ENCODE results near the gene PTPRB.

The PTPRB gene

GRCh38 chr12:70557583-70558191, 79.5 kb downstream of the PTPRB start:
- no peak for TF ChIP-seq EZH2phosphoT487 (IDR thresholded peaks at IDR 0.05; ENCODE audit: borderline replicate concordance, low read length)
- TF ChIP-seq CTCF (IDR thresholded peaks at IDR 0.05; ENCODE audit: low read depth, low read length, poor library complexity, severe bottlenecking), result no peak
- H4K20me1 ChIP-seq (ENCODE audit: control insufficient read depth, insufficient read depth, low read depth, low read length), result no peaks in the 10 kb centered on the region

GRCh38 chr12:70556179-70556869, 80.9 kb downstream of the PTPRB start:
- no peak for TF ChIP-seq CTCF (IDR thresholded peaks at IDR 0.05; ENCODE audit: low read depth, low read length, poor library complexity, severe bottlenecking)
- no peak for TF ChIP-seq EZH2phosphoT487 (IDR thresholded peaks at IDR 0.05; ENCODE audit: borderline replicate concordance, low read length)
- no peaks in the 10 kb centered on the region for H3K4me1 ChIP-seq (ENCODE audit: control insufficient read depth, low read length)
- no peaks in the 10 kb centered on the region for H3K9me2 ChIP-seq (replicated peaks; ENCODE audit: control insufficient read depth, low read length)
- no peaks in the 10 kb centered on the region for H3K9me3 ChIP-seq (ENCODE audit: control insufficient read depth, insufficient read depth, low read length)
- no peak overlapping the region for H3K4me3 ChIP-seq (ENCODE audit: low read length)
- no peaks in the 10 kb centered on the region for H3K79me2 ChIP-seq (ENCODE audit: control insufficient read depth, low read length)
- no peak overlapping the region for H3K4me2 ChIP-seq (ENCODE audit: low read length)
- H4K20me1 ChIP-seq (ENCODE audit: control insufficient read depth, insufficient read depth, low read depth, low read length), result no peaks in the 10 kb centered on the region
- no peak overlapping the region for H3K27ac ChIP-seq (ENCODE audit: low read depth, low read length)
- no peaks in the 10 kb centered on the region for H3K27me3 ChIP-seq (ENCODE audit: control insufficient read depth, low read length)
- no peaks in the 10 kb centered on the region for H3K36me3 ChIP-seq (ENCODE audit: control insufficient read depth, low read length)
- no peaks in the 10 kb centered on the region for H3F3A ChIP-seq (ENCODE audit: control insufficient read depth, insufficient read depth)

More at GRCh38 chr12:70557583-70558191, 79.5 kb downstream of the PTPRB start:
- H3K27me3 ChIP-seq (ENCODE audit: control insufficient read depth, low read length), result no peaks in the 10 kb centered on the region
- no peaks in the 10 kb centered on the region for H3K9me2 ChIP-seq (replicated peaks; ENCODE audit: control insufficient read depth, low read length)
- no peaks in the 10 kb centered on the region for H3F3A ChIP-seq (ENCODE audit: control insufficient read depth, insufficient read depth)
- no peak overlapping the region for H3K27ac ChIP-seq (ENCODE audit: low read depth, low read length)
- H3K4me2 ChIP-seq (ENCODE audit: low read length), result no peak overlapping the region
- no peak overlapping the region for H3K4me3 ChIP-seq (ENCODE audit: low read length)
- peaks cover under 1% of the 10 kb centered on the region for H3K4me1 ChIP-seq (ENCODE audit: control insufficient read depth, low read length)
- H3K79me2 ChIP-seq (ENCODE audit: control insufficient read depth, low read length), result no peaks in the 10 kb centered on the region
- no peaks in the 10 kb centered on the region for H3K9me3 ChIP-seq (ENCODE audit: control insufficient read depth, insufficient read depth, low read length)
- no peaks in the 10 kb centered on the region for H3K36me3 ChIP-seq (ENCODE audit: control insufficient read depth, low read length)

- Histone ChIP-seq H3K27ac (ENCODE audit: low read depth, low read length) (no peak overlapping the region), H4K20me1 (ENCODE audit: control insufficient read depth, insufficient read depth, low read depth, low read length) (no peaks in the 10 kb centered on the region), H3K79me2 (ENCODE audit: control insufficient read depth, low read length) (no peaks in the 10 kb centered on the region), H3K4me1 (ENCODE audit: control insufficient read depth, low read length) (no peaks in the 10 kb centered on the region), H3K9me2 (replicated peaks; ENCODE audit: control insufficient read depth, low read length) (no peaks in the 10 kb centered on the region), H3K9me3 (ENCODE audit: control insufficient read depth, insufficient read depth, low read length) (no peaks in the 10 kb centered on the region), H3F3A (ENCODE audit: control insufficient read depth, insufficient read depth) (no peaks in the 10 kb centered on the region), H3K4me2 (ENCODE audit: low read length) (no peak overlapping the region), H3K4me3 (ENCODE audit: low read length) (no peak overlapping the region), H3K27me3 (ENCODE audit: control insufficient read depth, low read length) (no peaks in the 10 kb centered on the region), H3K36me3 (ENCODE audit: control insufficient read depth, low read length) (no peaks in the 10 kb centered on the region)
- TF ChIP-seq CTCF (IDR thresholded peaks at IDR 0.05; ENCODE audit: low read depth, low read length, poor library complexity, severe bottlenecking) (no peak), EZH2phosphoT487 (IDR thresholded peaks at IDR 0.05; ENCODE audit: borderline replicate concordance, low read length) (no peak)
Observed at GRCh38 chr12:70555081-70555480, 82.1 kb downstream of the PTPRB start.

Data from DOHH2 (cell line).